HG03354 (cell line): ENCODE results near the gene TCERG1L.
"Not testable (repeated sequence)": the region's sequence is repeated elsewhere in the genome, so short reads cannot be mapped to it uniquely, and the experiment has no call there.

ENCODE experiments used
- ATAC-seq: cut with Tn5 transposase; IDR thresholded peaks from one replicate; pipeline ENCODE4 v1.9.1; 2021; ENCODE audit warnings: mild to moderate bottlenecking; ENCODE audit not compliant: unreplicated experiment, poor library complexity, severe bottlenecking

Gene TCERG1L

GRCh38 chr10:131251146-131251541 lies 60.4 kb downstream of the TCERG1L start:
- no peak for ATAC-seq

- ATAC-seq, result no peak
These were observed 60.9 kb downstream of the TCERG1L start for GRCh38 chr10:131250454-131251145.

GRCh38 chr10:131249955-131250344 lies 61.6 kb downstream of the TCERG1L start:
- no peak for ATAC-seq

GRCh38 chr10:131249238-131249954 lies 62.1 kb downstream of the TCERG1L start:
- ATAC-seq, result no peak

GRCh38 chr10:131248376-131249165 lies 63.0 kb downstream of the TCERG1L start:
- ATAC-seq, result no peak

- ATAC-seq, result no peak
These were observed 63.6 kb downstream of the TCERG1L start for GRCh38 chr10:131247873-131248272.

GRCh38 chr10:131246775-131247174 lies 64.7 kb downstream of the TCERG1L start:
- no peak for ATAC-seq

- no peak for ATAC-seq
These were observed 65.4 kb downstream of the TCERG1L start for GRCh38 chr10:131246089-131246488.

- no peak for ATAC-seq
These were observed 66.0 kb downstream of the TCERG1L start for GRCh38 chr10:131245475-131246059.

GRCh38 chr10:131244836-131245235 lies 66.7 kb downstream of the TCERG1L start:
- no peak for ATAC-seq

GRCh38 chr10:131243076-131243475 lies 68.4 kb downstream of the TCERG1L start:
- ATAC-seq, result no peak

GRCh38 chr10:131242007-131242406 lies 69.5 kb downstream of the TCERG1L start:
- ATAC-seq, result no peak

GRCh38 chr10:131240691-131241090 lies 70.8 kb downstream of the TCERG1L start:
- ATAC-seq, result no peak

GRCh38 chr10:131239926-131240325 lies 71.6 kb downstream of the TCERG1L start:
- ATAC-seq, result no peak

- ATAC-seq, result no peak
These were observed 72.1 kb downstream of the TCERG1L start for GRCh38 chr10:131239450-131239849.

- ATAC-seq, result no peak
These were observed 72.7 kb downstream of the TCERG1L start for GRCh38 chr10:131238669-131239280.

- no peak for ATAC-seq
These were observed 73.4 kb downstream of the TCERG1L start for GRCh38 chr10:131237991-131238651.

- ATAC-seq, result not testable (repeated sequence)
These were observed 76.9 kb downstream of the TCERG1L start for GRCh38 chr10:131234606-131235005.

GRCh38 chr10:131233611-131234258 lies 77.8 kb downstream of the TCERG1L start:
- no peak for ATAC-seq
